OCI-LY7 (cell line): Measurements from ENCODE around the gene CASZ1.

ENCODE experiments used
- EZH2phosphoT487 ChIP-seq: fragments of 200-600 bp; sonication (generic); IDR thresholded peaks from 2 replicates; pipeline ENCODE4 v1.6.1; 2018; ENCODE audit warnings: low read depth, borderline replicate concordance, mild to moderate bottlenecking, mixed run types, antibody characterized with exemption, low read length, moderate library complexity, mixed read lengths
- TF ChIP-seq, protein P1 (sequence below): fragments of 200-600 bp; sonication (generic); conservative IDR thresholded peaks from 2 replicates; pipeline ENCODE4 v1.5.1; 2014; ENCODE audit warnings: mild to moderate bottlenecking, antibody characterized with exemption, low read length, moderate library complexity, mixed read lengths

DNA sequence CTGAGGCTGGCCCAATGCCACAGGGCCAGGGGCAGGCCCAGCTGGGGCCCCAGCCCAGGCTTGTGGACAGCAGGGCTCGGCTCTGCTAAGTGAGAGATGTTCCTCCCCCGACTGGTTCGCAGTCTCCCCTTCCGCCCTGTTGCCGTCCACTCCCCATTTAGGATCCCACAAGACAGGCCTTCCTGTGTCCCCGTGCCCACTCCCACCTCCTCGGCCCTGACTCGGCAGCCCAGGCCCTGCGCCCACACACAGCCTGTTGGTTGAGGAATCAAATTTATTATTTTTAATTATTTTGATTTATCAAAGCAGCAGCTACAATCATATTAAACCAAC, 78.4 kb downstream of the CASZ1 start:
- TF ChIP-seq, protein P1, sequence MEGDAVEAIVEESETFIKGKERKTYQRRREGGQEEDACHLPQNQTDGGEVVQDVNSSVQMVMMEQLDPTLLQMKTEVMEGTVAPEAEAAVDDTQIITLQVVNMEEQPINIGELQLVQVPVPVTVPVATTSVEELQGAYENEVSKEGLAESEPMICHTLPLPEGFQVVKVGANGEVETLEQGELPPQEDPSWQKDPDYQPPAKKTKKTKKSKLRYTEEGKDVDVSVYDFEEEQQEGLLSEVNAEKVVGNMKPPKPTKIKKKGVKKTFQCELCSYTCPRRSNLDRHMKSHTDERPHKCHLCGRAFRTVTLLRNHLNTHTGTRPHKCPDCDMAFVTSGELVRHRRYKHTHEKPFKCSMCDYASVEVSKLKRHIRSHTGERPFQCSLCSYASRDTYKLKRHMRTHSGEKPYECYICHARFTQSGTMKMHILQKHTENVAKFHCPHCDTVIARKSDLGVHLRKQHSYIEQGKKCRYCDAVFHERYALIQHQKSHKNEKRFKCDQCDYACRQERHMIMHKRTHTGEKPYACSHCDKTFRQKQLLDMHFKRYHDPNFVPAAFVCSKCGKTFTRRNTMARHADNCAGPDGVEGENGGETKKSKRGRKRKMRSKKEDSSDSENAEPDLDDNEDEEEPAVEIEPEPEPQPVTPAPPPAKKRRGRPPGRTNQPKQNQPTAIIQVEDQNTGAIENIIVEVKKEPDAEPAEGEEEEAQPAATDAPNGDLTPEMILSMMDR: no peak
- no peak for TF ChIP-seq EZH2phosphoT487
